Stimulated activated CD4-positive, alpha-beta T cell treated with anti-CD3 and anti-CD28 coated beads, Interleukin-15, amount 100 ng/mL, for 24 hours (primary cell): Measurements from ENCODE around the gene RHBDF2.

ENCODE experiments used
- DNase-seq: peaks from one replicate; pipeline ENCODE4 v3.0.0-alpha.2; 2020

The RHBDF2 gene

DNA sequence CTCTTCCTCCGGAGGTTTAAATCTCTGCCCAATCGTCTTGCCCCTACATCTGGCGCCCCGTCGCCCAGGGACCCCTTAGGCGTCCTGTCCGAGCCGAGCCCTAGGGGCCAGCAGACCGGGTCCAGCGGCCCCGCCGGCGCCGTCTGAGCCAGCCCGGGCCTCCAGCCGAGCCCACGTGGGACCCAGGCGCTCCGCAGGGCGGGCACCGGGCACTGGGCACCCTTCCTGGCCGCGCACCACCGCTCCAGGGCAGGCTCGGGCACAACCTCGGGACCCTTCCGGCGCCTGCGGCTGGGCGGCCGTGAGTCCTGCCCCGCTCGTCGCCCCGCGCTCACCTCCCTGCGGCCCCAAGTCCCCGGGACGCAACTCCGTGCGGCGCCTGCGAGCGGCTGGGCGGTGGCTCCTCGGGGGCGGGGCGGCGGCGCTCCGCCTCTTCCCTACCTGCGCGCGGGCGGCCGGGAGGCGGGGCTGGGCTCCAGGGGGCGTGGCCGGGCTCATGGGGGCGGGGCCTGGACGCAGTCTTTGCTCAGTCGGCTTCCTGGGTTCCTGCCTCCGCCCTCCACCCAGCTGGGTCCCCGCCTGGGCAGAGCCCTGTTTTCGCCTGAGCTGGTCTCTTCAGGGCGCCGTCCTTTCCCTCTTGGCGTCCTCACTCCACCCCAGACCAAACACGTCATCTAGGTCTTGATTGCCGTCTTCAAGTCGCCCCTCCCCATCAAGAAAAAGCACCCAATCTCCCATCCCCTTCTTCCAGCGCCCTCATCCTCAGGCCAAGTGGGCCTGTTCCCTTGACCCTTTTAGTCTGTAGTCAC is at the start of gene RHBDF2:
Gene RHBDF2 (minus strand): TSS at position 406 of the 809 bp plus-strand sequence. CDS start 19,899 bp downstream, outside the sequence.
- DNase-seq, result peak; percentile 95

DNA sequence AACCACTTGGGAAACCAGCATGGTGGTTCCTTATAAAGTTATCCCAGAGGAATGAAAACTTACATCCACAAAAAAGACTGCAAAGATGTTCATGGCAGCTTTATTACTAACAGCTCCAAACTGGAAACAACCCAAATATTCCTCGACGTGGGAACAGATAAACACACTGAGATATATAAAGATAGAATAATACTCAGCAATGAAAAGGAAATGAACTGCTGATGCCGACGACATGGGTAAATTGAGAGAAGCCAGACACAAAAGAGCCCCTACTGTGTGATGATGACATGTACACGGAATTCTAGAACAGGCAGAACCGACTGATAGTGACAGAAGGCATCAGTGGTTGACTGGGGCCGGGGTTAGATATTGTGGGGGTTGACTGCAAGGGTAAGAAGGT is 48.3 kb upstream of the RHBDF2 start:
- DNase-seq, result no peak

DNA sequence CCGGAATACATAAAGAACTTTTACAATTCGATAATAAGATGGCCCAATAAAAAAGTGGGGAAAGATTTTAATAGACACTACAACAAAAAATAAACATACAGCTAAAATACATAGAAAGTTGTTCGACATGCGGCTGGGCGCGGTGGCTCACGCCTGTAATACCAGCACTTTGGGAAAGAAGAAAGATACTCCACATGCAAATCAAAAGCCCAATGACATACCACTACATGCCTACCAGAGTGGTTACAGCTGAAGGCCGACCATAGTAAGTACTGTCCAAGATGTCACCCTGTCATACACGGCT is 47.9 kb upstream of the RHBDF2 start:
- DNase-seq, result no peak

DNA sequence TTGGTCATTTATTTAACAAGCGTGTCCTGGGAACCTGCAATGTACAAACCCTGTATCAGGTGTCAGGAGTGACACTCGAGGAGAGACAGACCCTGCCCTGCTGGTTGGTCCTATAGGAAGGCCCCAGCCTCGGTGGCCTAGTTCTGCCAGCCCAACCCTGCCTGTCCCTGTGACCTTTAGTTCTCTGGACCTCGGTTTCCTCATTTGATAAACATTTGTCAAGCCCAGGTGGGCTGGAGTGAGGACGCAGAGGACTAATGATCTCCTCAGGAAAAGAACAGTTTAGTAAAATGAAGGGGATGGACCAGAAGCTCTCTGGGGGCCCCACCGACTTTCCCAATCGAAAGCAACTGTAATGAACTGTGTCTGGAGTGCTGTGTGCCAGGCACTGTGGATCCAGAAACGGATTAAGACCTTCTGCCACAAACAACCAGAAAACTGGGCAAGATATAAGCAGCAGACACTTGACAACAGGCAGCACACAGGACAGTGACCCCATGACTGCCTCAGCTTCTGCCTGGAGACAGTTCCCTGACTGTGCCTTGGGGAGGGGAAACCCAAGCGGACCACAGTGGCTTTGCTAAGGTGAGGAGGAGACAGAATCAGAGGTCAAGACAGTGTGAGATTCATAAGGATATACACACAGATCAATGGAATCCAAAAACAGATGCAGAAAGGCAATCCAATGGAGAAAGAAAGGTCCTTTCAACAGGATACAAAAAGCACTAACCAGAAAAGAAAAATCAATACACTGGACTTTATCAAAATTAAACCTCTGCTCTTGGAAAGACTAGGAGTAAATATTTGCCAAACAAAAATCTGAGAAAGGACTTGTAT is 47.4 kb upstream of the RHBDF2 start:
- DNase-seq, result no peak

DNA sequence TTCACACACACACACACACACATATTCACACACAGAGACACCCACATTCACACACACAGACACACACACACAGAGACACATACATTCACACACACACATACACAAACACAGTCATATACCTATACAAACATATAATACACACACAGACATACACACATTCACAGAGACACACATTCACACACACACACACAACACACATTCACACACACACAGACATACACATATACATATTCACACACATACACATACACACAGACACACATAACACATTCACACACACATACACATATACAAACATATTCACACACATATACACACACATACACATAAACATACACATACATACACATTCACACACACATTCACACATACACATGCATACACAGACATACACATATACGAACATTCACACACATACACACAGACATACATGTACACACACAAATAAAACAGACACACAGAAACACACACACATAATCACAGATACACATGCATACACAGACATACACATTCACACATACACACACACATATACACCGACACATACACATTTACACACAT is 46.5 kb upstream of the RHBDF2 start:
- DNase-seq, result no peak

DNA sequence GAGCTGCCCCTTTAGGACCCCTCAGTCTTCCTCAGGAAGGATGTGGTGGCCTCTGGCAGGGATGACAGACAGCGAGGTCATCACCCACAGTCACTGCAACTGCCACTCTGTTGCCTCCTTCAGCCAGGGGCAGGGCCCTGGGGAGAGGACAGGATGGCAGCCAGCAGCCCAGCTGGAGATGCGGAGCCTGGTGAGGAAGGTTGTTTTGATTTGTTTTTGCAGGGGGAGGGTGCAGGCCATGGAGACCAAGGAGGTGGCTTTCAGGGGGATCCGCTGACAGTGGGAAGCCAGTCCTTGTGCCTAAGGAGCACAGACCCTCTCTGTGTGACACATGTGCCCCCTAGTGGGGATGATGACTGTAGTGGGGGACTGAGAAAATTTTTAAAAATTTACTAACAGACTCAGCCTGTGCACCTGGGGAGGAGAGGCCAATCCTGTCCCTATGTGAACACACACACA is 46.0 kb upstream of the RHBDF2 start:
- peak; percentile 65 for DNase-seq

DNA sequence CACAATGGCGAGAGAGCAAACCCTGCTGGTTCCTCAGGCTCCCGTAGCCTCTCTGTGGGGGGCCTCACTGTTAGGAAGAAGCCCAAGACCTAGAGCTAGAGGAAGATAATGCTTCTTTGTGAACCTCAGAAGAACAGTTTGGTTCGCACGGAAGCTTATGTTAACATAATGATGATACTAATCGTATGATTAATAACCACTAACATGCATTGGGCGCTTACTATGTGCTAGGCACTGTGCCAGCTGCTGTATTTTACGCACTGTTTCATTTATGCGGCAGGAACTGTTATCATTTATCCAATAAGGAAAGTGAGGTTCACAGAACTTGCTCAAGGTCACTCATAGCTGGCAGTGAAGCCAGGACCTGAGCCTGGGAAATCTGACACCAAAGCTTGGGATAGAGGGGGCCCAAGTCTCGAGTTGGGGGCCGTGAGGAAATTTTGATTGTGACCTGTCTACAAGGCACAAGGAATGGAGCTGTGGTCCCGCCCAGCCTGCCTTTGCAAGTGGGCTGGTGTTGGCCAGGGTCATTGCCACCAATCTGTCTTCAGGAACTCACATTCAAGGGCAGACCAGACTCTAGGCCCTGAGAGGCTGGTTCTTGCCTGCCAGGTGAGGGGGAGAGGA is 45.4 kb upstream of the RHBDF2 start:
- DNase-seq, result no peak

DNA sequence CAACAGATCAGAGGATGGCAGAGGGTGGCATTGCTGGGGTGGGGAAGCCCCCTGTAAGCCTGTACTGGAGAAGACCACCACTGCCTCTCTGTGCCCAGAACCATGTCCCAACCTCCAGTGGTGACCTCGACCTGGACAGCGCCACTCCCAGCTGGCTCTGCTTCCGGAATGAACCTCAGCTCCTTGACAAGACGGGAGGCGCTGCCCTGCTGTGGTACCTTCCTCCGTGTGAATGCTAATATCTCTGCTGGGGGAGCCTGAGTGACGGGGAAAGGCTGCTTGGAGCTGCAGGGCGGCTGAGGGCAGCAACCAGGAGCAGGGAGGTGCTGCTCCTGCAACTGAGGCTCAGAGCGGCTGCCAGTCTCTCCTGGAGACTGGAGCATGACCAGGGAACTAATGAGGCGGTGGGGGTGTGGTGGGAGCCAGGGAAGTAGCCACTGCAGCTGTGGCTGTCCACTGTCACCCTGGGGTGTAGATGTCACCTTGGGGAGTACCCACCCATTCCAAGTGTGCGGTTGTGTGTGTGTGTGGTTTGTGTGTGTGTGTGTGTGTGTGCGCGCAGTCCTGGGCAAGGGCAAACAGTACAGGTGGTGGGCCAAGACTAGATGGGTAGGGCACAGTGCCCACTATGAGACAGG is 44.8 kb upstream of the RHBDF2 start:
- DNase-seq, result no peak

DNA sequence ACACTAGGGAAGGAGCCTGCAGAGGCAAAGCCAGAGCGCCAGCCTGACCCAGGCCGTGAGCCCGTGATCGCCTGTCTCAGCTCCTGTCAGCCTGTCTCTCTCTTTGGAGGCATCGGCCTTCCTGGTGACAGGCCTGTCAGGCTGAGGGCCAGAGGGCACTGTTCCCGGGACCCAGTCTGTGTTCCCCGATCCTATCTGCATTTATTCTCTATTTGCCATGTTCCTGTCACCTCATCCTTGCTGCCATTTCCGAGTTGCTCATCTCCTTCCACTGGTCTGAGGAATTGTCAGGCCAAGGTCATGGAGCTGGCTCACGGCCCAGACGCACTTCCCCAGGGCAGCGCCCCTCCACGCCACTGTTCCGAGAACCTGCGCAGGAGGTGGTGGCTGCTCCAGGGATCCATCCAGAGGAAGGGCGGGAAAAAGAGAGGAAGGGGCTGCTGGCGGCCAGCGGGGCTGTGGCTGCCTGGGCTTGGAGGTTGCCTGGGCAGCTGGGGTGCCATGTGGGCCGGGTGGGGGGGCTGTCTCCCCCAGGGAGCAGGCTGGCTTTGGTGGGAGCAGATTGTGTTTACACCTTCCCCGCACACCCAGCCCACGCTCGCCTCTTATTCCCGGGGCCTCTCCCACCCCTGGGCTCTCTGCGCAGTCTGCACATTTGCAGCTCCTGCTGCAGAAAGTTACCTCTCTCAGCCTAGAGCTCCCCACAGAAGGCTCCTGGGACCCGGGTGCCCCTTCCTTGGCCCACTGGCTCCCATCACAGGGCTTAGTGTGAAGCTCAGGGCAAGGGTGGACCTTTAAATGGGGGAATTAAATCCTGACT is 43.5 kb upstream of the RHBDF2 start:
- no peak for DNase-seq

DNA sequence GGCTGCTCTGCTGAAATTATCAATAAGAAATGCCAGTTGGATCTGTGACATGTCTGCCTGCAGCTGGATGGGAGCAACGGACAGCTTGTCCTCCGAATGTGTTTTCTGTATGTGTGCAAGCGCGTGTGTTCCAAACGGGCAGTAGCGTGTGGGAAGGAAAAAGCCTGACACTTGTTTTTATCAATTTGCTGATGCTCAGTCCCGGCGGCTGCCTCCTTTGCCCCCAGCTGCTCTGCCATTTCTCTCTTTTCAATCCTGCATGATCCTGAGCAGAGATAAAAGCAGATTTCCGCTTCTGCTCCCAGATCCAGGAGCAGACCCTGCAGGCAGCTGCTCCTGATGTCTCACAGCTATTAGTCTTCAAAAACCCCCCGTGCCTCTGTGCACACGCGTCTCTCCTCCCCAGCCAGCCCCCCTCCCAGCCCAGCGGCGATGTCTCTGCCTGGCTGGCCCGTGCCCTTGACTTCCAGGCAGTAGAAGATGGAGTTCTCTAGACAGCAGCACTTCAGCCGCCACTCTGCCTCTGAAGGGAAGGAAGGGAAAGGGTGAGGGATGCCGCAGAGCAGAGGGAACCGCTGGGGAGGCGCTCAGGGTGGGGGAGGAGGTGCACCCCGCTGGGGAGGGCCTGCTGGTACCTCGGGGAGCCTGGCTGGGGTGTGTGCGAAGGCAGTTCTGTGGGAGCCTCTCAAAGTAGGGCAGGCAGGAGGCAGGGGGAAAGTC is 42.8 kb upstream of the RHBDF2 start:
- no peak for DNase-seq

DNA sequence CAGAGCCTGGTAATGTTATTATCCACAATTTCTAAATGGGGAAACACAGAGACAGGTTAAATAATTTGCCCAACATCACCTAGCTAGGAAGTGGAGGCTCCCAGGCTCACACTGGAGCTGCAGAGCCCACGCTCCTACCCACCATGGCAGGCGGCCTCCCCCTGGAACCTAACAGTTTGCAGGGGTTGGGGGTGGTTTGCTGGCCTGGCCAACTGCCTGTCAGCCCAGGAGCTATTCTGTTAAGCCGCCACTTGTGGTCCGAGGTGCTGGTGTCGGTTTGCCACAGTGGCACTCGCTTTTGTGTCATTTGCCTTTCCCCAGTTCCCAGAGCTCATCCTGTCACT is 42.2 kb upstream of the RHBDF2 start:
- no peak for DNase-seq

DNA sequence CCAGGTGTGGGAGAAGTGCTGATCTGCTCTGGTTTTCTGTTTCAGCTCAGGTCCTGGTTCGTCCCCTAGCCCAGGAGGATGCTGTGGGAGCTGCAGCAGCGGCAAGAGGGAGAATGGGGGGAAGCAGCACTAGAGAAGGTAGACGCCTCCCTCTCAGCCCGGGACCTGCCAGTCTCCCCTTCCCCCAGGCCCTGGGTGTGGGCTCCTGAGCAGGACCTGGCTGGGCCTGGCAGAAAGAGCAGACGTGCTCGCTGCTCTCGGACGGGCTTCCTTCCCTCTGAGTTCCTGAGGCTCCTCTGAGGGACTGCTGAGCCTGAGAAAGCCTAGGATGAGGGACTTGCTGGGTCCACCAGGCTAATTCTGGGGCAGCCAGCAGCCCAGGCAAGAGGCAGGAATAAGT is 41.8 kb upstream of the RHBDF2 start:
- DNase-seq, result no peak

DNA sequence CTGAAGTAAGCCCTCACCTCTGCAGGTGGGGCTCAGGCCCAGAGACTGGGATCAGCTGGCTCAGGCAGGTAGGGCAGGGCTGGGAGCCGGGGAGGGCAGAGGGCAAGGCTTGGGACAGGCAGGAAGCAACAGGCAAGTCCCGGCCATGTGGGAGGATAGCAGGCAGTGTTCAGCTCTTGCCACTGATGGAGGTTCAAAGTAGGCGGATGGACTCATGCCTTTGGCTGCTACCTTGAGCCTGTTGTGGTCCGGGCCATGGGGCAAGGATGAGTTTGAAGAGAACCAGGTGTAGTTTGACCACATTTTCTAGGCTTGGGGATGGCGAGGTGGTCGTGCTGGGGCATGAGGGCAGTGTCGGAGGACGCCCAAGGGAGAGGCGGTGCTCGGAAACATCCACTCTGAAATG is 41.3 kb upstream of the RHBDF2 start:
- DNase-seq, result no peak

DNA sequence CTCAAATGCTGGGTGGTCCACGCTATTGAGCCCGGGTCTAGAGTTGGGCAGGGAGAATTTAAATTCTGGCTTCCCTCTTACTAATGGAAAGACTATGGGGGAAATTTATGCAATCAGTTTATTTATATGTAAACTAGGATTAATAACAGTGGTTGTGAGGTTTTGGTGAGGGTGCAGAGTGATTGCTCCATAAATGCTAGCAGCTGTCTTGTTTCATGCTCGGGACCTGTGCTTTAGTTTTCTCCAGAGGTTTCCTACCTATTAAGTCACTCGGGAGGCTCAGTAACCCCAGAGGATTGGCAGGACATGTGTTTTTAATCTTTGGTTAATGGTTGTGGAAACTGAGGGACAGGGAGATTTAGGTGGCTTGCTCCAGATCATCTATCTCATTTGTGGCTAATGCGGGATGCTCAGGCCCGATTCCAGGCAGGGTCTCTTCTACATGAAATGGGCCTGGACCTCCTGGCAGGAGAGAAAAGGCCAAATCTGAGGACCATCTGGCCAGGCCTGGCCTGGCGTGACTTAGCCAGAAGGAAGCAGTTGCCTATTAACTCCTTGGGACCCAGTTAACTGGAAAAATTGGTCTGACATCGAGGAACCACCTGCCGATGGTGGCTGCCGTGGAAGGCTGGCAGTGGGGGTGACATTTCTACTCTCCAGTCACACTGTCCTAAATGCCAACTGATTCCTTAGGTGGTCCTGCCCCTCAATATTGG is 40.7 kb upstream of the RHBDF2 start:
- no peak for DNase-seq

DNA sequence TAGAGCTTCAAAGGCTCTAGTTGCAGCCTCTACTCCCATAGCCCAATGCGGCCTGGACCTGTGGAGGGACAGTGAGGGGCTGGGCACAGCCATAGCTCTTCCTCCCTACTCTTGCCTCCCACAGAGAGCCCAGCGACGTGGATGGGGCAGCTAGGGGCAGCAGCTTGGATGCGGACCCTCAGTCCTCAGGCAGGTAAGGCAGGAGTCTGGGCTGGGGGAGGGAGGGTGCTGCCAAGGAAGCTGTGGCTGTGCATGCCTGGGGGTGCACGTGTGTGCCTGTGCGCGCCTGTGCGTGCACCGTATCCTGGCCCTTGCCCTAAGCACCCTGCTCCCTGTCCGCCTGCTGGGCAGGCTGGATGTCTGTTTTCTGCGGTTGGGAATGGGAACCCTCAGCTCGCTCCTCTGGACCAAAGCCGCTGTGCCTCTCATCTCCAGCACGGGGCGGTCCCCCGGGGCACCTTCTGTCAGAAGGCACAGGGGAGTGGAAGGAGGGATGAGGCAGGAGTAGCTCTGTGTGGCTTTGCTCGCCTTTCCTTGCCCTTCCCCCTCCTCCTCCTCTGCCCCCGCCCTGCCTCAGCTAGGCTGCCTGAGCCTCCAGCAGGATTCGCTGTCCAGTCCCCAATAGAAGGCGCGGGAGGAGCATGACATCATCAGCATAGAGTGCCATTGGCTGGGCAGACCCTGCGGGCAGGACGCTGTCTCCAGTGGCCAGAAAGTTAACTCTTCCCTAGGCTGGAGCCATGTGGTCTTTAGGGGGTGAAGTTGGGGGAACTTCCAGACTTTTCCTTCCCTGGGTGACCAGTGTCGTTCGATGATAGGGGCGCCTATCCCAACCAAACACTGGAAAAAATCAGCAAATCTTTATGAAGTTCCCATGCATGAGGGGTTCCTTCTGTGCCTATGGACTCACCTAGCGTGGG is 39.4 kb upstream of the RHBDF2 start:
- peak; percentile 53 for DNase-seq

DNA sequence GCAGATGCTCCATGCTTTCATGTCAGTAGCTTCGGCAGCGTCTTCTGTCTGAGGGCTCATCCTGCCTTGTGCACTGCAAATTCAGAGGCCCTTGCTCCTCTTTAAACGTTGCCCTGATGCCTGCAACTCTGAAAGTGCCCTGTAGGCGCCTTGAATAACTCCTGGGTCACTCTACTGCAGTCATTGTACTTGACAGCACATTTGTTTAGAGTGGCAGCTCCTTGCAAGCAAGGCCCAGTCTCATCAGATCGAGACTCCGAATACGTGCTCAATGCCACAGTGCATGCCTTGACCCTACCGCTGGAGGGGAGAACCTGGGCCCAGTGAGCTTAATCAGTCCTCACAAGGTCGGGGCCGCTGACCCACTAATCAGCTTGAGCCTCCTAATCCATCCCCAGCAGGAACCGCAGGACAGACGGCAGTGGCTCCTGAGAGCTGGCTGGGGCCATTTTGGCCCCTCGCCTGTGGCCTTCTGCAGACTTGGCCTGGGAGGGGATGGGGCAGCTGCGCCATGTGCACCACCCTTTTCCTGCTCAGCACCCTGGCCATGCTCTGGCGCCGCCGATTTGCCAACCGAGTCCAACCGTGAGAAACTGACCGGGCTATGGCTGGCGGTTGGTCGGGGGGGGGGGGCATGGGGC is 38.5 kb upstream of the RHBDF2 start, which contains the start of gene PRCD:
Gene PRCD (plus strand): TSS at position 414 of the 641 bp plus-strand sequence. CDS start 98 bp downstream, at position 512.
- DNase-seq, result no peak

DNA sequence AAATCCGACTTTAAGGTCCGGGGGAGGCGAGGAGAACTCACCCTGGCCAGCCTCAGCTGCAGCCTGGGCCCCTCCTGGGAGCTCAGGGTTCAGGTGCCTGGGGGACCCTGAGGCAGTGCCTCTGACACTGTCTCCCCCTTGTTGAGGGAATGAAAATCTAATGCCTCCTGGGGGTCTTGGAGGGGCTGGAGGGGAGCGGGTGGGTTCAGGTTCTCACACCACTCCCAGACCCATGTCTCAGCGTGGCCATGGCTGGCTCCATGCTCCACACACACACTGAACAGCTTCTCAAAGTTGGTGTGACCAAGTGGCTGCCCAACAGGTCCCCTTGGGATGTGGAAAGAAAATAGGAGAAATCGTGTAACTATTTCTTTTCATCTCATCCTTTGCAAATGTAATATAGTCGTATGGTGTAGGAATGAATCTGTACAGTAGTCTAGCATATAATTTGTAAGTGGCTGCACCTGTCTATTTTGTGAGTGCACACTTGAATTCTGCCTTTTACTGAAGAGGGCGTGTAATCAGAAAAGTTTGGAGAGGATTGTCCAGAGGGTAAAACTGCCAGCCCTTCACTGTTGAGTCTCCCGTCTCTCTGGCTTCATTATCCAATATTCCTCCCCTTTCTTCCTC is 37.8 kb upstream of the RHBDF2 start:
- no peak for DNase-seq

DNA sequence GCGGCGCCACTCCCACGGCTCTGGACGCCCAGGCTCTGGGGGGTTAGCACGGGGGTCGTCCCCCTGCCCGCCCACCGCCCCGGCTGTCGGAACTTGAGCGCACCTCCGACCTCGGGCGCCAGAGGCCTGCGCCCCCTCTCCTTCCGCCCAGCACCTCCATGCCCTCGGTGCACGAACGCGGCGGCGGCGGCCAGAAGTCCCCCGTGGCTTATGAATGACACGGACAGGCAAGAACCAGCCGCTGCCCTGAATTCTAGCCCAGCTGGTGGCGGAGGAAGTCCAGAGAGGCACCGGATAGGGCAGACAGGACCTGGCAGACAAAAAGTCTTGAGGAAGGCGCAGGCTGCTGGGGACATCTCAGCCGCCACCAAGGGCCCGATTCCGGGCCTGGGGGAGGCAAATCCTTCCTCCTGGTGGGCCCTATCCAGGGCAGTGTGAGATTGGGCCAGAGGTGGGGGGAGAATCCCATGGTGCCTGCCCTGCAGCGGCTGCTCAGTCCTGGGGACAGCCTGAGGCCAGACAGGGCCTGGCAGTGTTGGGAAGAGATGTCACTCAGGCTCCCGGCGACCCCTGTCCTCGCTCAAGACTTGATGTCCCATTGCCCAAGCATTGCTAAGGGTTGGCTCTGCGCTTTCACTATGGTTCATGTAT is 37.2 kb upstream of the RHBDF2 start:
- no peak for DNase-seq
